Sigmoid colon (tissue), 7 donors: ENCODE results near the gene CFAP100. TPM values are rescaled to one million over a fixed set of nuclear protein-coding genes. Genes with fewer than 3 reads are reported as not detected.

ENCODE experiments used
- DNase-seq: peaks from one replicate; pipeline ENCODE4 v3.0.0-alpha.2; 2019
- H3K27ac ChIP-seq, 4 donors: fragments of 200-600 bp; sonication (generic); one replicate each; pipeline ENCODE4 v1.5.1; 2016 to 2019; ENCODE audit warnings: mild to moderate bottlenecking in 1 of 4
- H3K27me3 ChIP-seq, 3 donors: fragments of 200-600 bp; sonication (generic); one replicate each; pipeline ENCODE4 v1.5.1; 2019; ENCODE audit warnings: mild to moderate bottlenecking in 1 of 3
- H3K36me3 ChIP-seq, 4 donors: fragments of 200-600 bp; sonication (generic); one replicate each; pipeline ENCODE4 v1.5.1; 2016 to 2019
- H3K4me1 ChIP-seq, 4 donors: fragments of 200-600 bp; sonication (generic); one replicate each; pipeline ENCODE4 v1.5.1; 2017 to 2019
- H3K4me3 ChIP-seq, 4 donors: fragments of 200-600 bp; sonication (generic); one replicate each; pipeline ENCODE4 v1.5.1; 2017 to 2019; ENCODE audit warnings: mild to moderate bottlenecking in 2 of 4, moderate library complexity in 1 of 4
- H3K9me3 ChIP-seq, 4 donors: fragments of 200-600 bp in 3 of 4; sonication (generic) in 3 of 4; one replicate each; pipeline versions ENCODE4 v1.5.1 to v1.6.1; 2013 to 2019
- CTCF ChIP-seq, 4 experiments: fragments of 450-650 bp in 3 of 4; fragments of 200-600 bp in 1 of 4; IDR thresholded peaks; one replicate each; pipeline ENCODE4 v1.5.1; 2016 to 2019; ENCODE audit warnings: antibody characterized with exemption in 4 of 4, mild to moderate bottlenecking in 3 of 4, moderate library complexity in 2 of 4
- EP300 ChIP-seq, 4 donors: sonication (generic); formaldehyde crosslinking; IDR thresholded peaks; one replicate each; pipeline ENCODE4 v1.6.1; 2017; ENCODE audit warnings: antibody characterized with exemption in 4 of 4
- POLR2A ChIP-seq, 2 donors: fragments of 450-650 bp; IDR thresholded peaks; one replicate each; pipeline ENCODE4 v1.6.1; 2016; ENCODE audit warnings: antibody characterized with exemption in 2 of 2, mild to moderate bottlenecking in 2 of 2, moderate library complexity in 2 of 2
- POLR2AphosphoS5 ChIP-seq, 4 donors: sonication (generic); formaldehyde crosslinking; IDR thresholded peaks; one replicate each; pipeline ENCODE4 v1.6.1; 2017; ENCODE audit warnings: antibody characterized with exemption in 4 of 4
- WGBS, 2 donors: extraction: QIAGEN DNeasy Blood & Tissue Kit; methylation state at CpG; one replicate each; pipeline ENCODE4 v1.1.7; 2013; 5-methylcytosine and 5-hydroxymethylcytosine counted together
- intact Hi-C: fragments of 100-400 bp; cut with DNase I; formaldehyde crosslinking; loops from one replicate; pipeline ENCODE4 v1.15.1; 2023
- polyA plus RNA-seq, 3 donors: library from polyadenylated mRNA; stranded (reverse); fragments of 200-250 nt; gene quantifications; one replicate each; pipeline ENCODE4 v1.2.3, GENCODE V29; 2013
- total RNA-seq, 4 donors: library from RNA; depleted of rRNA; stranded (reverse); fragments of >200 nt; gene quantifications; one replicate each; pipeline ENCODE4 v1.1.0, GENCODE V29; 2016
- donor health status: healthy with polysubstance abuse.
- donor health status: Bipolar disorder and iron deficiency.
- donor health status: healthy.

CFAP100 gene
- total and polyA plus RNA-seq, 7 donors: not detected

DNA sequence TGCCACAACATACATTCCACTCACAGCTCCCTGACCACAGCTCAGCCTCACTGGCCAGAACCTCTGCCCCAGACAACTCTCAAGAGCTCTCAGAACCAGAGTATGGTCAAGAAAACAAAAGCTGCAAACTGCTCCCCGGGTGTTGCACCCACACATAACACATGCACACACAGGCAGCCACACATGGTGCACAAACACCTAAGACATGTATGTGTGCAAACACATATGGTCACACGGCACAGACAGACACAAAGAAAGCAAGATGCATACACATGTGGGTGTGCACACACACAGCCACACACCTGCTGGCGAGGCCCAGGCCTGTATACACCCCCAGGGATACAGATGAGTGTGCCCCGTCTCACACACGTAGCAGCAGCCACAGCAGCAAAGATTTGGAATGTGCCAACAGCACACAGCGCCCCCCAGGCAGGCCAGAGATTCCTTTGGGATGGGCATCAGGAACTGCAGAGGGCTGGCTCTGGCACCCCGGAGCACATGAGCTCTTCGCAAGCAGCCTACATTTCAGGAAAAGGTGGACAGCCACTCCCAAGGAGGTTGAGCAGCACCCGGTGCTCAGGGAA lies 44.1 kb upstream of the CFAP100 start:
- DNase-seq: peak; percentile 59
- Histone ChIP-seq H3K9me3 (no peaks in the 10 kb centered on the region), H3K27me3 (no peaks in the 10 kb centered on the region), H3K4me1 (peaks cover 0 to 31% (median 24%) of the 10 kb centered on the region in 4 donors), H3K4me3 (no peak overlapping the region), H3K36me3 (peaks cover 7 to 65% (median 28%) of the 10 kb centered on the region in 4 donors), H3K27ac (peak overlapping the region in 2 of 4 donors; percentile 17 to 58)
- intact Hi-C loops: loop anchor here (5.0 kb wide), 1 partner anchor 38 kb away; no protein-coding TSS in a partner anchor
- 84 to 88% methylated on average over 9 of the region's 9 CpGs for WGBS, 2 donors
- TF ChIP-seq EP300 (IDR thresholded peaks at IDR 0.05) (no peak), POLR2A (IDR thresholded peaks at IDR 0.05) (no peak), CTCF (IDR thresholded peaks at IDR 0.05) (no peak), POLR2AphosphoS5 (IDR thresholded peaks at IDR 0.05) (no peak)

- H3K4me1 ChIP-seq: peaks cover 0 to 33% (median 26%) of the 10 kb centered on the region in 4 donors
- no peak overlapping the region for H3K27ac ChIP-seq
- H3K36me3 ChIP-seq: peaks cover 7 to 59% (median 27%) of the 10 kb centered on the region in 4 donors
- intact Hi-C loops: loop anchor here (5.0 kb wide), 1 partner anchor 39 kb away; no protein-coding TSS in a partner anchor
- H3K27me3 ChIP-seq: no peaks in the 10 kb centered on the region
- 89 to 90% methylated on average over 10 of the region's 10 CpGs for WGBS, 2 donors
- peak; percentile 63 for DNase-seq
- TF ChIP-seq EP300 (IDR thresholded peaks at IDR 0.05): no peak
- TF ChIP-seq POLR2AphosphoS5 (IDR thresholded peaks at IDR 0.05): no peak
- TF ChIP-seq POLR2A (IDR thresholded peaks at IDR 0.05): no peak
- no peak for TF ChIP-seq CTCF (IDR thresholded peaks at IDR 0.05)
- H3K9me3 ChIP-seq: no peaks in the 10 kb centered on the region
- H3K4me3 ChIP-seq: no peak overlapping the region
Measured at GRCh38 chr3:126351086-126351770, 43.5 kb upstream of the CFAP100 start.

- Histone ChIP-seq H3K4me3 (no peak overlapping the region), H3K36me3 (peaks cover 7 to 52% (median 26%) of the 10 kb centered on the region in 4 donors), H3K4me1 (peaks cover 0 to 33% (median 30%) of the 10 kb centered on the region in 4 donors), H3K9me3 (no peaks in the 10 kb centered on the region), H3K27ac (peak overlapping the region in 1 of 4 donors; percentile 91), H3K27me3 (no peaks in the 10 kb centered on the region)
- DNase-seq: peak; percentile 63
- WGBS, 2 donors: 94% methylated on average over 18 of the region's 18 CpGs
- intact Hi-C loops: loop anchor here (5.0 kb wide), 1 partner anchor 40 kb away; no protein-coding TSS in a partner anchor
- TF ChIP-seq CTCF (IDR thresholded peaks at IDR 0.05) (no peak), POLR2AphosphoS5 (IDR thresholded peaks at IDR 0.05) (no peak), POLR2A (IDR thresholded peaks at IDR 0.05) (no peak), EP300 (IDR thresholded peaks at IDR 0.05) (no peak)
Measured at GRCh38 chr3:126351771-126352475, 42.8 kb upstream of the CFAP100 start.

GRCh38 chr3:126352476-126353454 lies 41.9 kb upstream of the CFAP100 start:
- H3K36me3 ChIP-seq: peaks cover 7 to 49% (median 26%) of the 10 kb centered on the region in 4 donors
- WGBS, 2 donors: 92% methylated on average over 27 of the region's 27 CpGs
- TF ChIP-seq EP300 (IDR thresholded peaks at IDR 0.05): no peak
- no peak for TF ChIP-seq POLR2A (IDR thresholded peaks at IDR 0.05)
- TF ChIP-seq POLR2AphosphoS5 (IDR thresholded peaks at IDR 0.05): no peak
- no peak for TF ChIP-seq CTCF (IDR thresholded peaks at IDR 0.05)
- H3K9me3 ChIP-seq: no peaks in the 10 kb centered on the region
- H3K4me3 ChIP-seq: no peak overlapping the region
- no peaks in the 10 kb centered on the region for H3K27me3 ChIP-seq
- peak overlapping the region in 1 of 4 donors; percentile 91 for H3K27ac ChIP-seq
- DNase-seq: peak; percentile 72
- H3K4me1 ChIP-seq: peaks cover 0 to 37% (median 34%) of the 10 kb centered on the region in 4 donors
- intact Hi-C loops: loop anchor here (5.0 kb wide), 1 partner anchor 40 kb away; no protein-coding TSS in a partner anchor
